Middle frontal gyrus (tissue), 1 donor: ENCODE results near the gene OR8D2.

Experiments
- DNase-seq: peaks from one replicate; pipeline ENCODE4 v3.0.0-alpha.2; 2015; ENCODE audit warnings: low spot score; ENCODE audit errors: extremely low spot score

OR8D2 gene, protein sequence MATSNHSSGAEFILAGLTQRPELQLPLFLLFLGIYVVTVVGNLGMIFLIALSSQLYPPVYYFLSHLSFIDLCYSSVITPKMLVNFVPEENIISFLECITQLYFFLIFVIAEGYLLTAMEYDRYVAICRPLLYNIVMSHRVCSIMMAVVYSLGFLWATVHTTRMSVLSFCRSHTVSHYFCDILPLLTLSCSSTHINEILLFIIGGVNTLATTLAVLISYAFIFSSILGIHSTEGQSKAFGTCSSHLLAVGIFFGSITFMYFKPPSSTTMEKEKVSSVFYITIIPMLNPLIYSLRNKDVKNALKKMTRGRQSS

DNA sequence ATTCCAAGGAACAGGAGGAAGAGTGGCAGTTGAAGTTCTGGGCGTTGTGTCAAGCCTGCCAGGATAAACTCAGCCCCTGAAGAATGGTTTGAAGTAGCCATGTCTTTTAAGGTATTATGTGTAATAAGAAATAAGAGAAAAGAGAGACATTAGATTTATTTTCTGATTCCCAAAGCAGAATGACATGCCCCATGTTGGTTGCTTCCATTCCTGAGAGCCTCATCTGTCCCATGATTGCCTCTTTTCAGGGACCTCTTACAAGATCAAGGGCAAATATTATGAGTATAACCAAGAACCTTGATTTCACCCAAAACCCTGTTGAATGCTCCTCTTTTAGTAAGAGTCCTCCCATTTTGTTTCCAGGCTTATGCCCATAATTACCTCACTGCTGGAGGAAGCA, at the start of gene OR8D2:
TSS of gene OR8D2 (minus strand) at position 101 of the 400 bp plus-strand sequence. CDS start at position 101, 0 bp downstream.
- no peak for DNase-seq

DNA sequence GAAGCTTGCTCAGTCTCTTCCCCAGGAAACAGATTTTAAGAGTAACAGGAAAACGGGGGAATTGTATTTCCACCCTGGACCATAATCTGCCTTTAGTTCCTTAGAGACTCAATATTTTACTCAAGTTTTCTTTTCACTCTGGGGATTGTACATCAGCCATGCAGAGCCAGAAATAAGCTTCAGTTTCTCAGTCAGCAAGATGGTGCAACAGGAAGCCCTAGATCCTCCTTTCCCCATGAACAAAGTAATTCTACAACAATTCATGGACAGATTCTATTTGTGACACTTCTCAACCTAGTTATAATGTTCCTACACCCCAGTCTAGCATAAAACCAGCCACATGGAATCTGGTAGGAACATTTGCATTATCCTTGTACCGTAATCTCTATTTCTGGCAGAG, 39.6 kb upstream of the OR8D2 start:
- no peak for DNase-seq

GRCh38 chr11:124346311-124346955, 26.4 kb upstream of the OR8D2 start:
- no peak for DNase-seq

DNA sequence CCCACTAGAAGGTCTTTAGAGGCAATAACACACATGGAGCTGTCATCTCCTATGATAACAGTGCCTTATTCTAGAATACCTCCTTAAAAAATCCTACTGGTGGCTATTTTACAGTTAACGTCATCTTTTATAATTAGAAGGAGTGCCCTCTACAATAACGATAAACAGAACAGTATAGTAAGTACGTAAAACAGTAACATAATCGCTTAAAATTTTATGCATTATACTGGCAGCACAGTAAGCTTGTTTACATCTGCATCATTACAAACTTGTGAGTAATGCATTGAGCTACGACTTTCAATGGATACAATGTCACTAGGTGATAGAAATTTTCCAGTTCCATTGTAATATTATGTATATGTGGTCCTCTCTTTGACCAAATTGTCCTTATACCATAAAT, 24.3 kb upstream of the OR8D2 start:
- DNase-seq = no peak

DNA sequence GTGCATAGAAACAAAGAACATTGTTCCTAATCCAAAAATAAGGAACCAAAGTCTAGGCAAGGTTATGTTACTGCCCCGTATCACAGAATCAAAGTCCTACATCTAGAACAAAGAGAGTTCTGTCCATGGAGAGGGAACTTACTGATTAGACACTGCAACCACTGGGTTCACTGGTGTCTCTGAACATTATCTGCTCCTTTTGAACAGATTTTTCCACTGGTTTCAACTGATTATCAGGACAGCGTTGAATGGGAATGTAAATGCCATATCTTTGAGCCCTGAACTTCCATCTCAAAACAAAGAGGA, 20.1 kb upstream of the OR8D2 start:
- no peak for DNase-seq

GRCh38 chr11:124339396-124340141, 19.6 kb upstream of the OR8D2 start:
- DNase-seq = no peak

DNA sequence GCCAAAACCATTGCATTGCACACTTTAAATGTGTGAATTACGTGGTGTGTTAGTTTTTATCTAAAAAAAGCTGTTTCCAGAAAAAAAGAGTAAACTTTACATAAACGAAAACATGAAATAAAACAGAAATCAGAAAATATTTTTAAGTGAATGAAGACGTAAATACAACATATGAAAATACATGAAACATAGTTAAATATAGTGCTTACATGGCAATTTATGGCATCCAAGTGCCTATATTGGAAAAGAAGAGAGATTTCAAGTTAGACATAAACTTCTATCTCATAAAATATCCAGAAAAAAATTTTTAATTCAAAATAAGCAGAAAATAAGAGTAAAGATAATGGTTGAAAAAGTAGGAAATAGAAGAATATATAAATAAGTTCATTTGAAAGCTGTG, 11.9 kb upstream of the OR8D2 start:
- DNase-seq = no peak

DNA sequence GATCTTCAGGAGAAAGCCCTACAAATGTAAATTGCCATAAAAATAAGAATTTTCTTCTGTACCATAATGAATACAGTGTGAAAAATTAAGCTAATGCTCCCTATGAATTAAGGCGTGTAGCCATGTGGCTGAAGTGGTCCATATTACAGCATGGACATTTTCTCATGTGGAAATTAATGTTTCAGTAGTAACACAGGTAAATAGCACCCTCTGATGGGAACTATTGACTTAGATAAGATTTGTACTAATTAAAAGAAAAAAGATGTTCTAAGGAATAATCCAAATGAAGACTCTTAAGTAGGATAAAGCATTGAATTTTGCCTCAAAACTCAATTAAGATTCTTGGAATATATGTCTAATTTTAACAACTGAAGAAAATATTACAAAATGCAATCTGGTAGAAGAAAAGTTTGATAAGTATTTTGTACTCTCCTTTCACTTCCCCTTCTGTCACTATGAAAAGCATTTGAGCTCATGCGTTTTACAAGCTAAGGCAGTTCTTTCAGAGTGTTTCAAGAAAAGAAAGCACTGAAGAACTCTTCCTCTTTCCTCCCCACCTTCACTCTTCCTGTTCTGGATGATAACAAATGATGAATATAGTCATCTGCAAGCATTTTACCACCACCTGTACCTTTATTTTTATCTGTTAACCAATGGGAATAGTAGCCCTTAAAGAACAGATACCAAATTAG, 9.9 kb upstream of the OR8D2 start:
- DNase-seq = no peak

DNA sequence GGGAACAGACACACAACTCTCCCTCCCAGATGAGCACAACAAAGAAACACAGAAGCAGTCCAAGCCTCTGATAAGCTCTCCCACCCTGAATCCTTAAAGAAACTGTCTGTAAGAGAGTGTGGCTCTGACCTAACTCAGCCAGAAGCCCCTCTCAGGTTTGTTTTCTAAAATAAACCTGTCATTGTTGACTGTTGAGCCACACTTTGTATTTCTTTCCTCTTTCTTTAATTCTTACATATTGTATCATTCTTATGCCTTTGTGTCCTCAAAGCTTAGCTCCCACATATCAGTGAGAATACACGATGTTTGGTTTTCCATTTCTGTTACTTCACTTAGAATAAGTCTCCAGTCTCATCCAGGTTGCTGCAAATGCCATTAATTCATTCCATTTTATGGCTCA, 7.8 kb upstream of the OR8D2 start:
- no peak for DNase-seq

GRCh38 chr11:124322356-124322755, 2.4 kb upstream of the OR8D2 start:
- DNase-seq = no peak

- no peak for DNase-seq
Measured at GRCh38 chr11:124315052-124315451, 4.9 kb downstream of the OR8D2 start.

GRCh38 chr11:124313849-124314248, 6.1 kb downstream of the OR8D2 start, which contains the start of gene OR8D1:
Gene OR8D1, minus strand, starts transcription at chr11:124313949. Its CDS starts 3,183 bp downstream, at chr11:124310766.
- DNase-seq = no peak

DNA sequence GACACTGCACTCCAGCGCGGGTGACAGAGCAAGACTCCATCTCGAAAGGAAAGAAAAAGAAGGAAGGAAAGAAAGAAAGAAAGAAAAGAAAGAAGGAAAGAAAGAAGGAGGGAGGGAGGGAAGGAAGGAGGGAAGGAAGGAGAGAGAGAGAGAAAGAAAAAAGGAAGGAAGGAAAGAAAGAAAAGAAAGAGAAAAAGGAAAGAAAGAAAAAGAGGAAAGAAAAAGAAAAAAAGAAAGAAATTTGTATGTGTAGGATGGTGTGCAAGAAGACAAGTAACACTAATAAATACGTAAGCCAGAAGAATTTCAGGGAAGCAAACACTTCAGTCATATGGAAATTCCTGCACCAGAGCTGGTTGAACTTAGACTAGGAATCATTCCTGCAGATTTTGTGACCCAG, 6.9 kb downstream of the OR8D2 start:
- DNase-seq = no peak

GRCh38 chr11:124311670-124312069, 8.3 kb downstream of the OR8D2 start:
- no peak for DNase-seq

GRCh38 chr11:124311269-124311668, 8.7 kb downstream of the OR8D2 start:
- no peak for DNase-seq

DNA sequence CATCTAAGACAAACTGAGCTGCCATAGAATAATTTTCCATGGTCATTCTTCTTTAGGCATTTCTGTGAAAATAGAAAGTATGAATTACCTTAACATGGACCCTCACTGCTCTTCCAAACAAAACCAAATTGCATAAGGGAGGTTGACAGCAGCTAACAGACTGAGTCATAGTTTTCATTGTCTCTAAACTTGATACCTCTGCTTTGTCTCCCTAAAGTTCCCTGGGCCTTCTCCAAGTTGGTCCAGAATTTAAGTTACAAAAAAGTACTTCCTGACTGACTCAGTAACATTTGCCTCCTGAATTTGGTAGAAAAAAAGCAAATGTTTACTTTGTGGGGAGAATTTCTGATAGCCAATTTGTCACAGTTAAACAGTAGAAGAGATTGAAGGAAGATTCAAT, 9.3 kb downstream of the OR8D2 start:
- DNase-seq = no peak

- DNase-seq = no peak
Measured at GRCh38 chr11:124307093-124307492, 12.9 kb downstream of the OR8D2 start.

- no peak for DNase-seq
Measured at GRCh38 chr11:124302347-124303125, 17.5 kb downstream of the OR8D2 start.

DNA sequence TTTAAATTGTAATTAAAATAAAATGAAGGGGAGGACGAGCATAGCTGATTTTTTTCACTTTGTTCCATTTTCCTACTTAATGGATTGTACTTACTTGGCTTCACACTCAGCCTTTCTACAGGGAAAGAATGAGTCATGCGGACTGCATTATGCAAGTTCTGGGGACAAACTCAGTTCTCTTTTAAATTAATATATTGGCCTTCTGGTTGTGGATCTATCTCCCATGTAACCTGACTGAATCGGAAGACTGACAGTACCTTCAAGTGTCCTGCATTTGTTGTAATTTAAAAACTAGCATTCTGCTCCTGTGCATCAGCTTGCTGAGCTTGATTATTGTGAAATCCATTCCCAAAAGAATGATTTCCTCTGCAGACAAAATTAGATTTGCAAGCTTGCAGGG, 18.4 kb downstream of the OR8D2 start:
- DNase-seq = no peak

DNA sequence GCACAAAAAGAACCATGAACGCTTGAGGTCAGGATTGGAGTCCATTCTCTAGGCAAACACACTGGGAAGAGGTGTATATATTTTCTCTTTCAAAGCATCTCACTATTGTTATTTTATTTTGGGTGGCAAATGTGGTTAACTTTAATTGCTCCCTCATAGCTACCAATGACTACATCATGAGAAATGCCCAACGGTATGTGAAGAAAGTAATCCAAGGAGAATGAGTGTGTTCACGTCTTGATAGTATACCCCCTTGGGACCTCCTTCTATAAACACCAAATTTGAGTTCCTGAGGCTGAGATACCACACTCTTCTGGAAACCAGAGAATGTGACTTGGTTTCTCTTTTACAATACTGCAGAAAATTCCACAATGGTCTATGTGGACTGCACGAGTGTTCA, 22.1 kb downstream of the OR8D2 start:
- no peak for DNase-seq

DNA sequence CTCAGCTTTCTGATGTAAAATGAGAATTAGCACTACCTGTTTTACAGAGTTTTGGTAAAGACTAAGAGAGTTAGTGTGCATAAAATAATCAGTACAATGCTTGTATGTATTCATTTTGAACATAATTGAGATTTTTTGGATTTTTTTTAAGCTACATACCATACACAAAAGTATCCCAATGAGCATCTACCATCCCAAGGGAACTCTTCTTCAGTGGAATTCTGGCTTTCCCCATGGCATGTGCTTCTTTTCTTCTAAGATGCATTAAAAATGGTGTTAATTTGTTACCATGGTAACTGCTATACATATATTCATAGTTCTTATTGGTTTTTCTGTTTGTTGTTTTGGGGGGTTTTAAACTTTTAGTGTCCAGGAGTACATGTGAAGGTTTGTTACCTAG, 24.0 kb downstream of the OR8D2 start:
- no peak for DNase-seq
